Fibroblast of the conjunctiva (primary cell): ENCODE results near the gene ST6GALNAC1.
A peak's percentile ranks its signal among the peaks of the same experiment; 100 is the strongest.

Source experiments
- DNase-seq: peaks from one replicate; pipeline ENCODE4 v3.0.0-alpha.2; 2010; ENCODE audit warnings: low read depth

Gene ST6GALNAC1, protein sequence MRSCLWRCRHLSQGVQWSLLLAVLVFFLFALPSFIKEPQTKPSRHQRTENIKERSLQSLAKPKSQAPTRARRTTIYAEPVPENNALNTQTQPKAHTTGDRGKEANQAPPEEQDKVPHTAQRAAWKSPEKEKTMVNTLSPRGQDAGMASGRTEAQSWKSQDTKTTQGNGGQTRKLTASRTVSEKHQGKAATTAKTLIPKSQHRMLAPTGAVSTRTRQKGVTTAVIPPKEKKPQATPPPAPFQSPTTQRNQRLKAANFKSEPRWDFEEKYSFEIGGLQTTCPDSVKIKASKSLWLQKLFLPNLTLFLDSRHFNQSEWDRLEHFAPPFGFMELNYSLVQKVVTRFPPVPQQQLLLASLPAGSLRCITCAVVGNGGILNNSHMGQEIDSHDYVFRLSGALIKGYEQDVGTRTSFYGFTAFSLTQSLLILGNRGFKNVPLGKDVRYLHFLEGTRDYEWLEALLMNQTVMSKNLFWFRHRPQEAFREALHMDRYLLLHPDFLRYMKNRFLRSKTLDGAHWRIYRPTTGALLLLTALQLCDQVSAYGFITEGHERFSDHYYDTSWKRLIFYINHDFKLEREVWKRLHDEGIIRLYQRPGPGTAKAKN

DNA sequence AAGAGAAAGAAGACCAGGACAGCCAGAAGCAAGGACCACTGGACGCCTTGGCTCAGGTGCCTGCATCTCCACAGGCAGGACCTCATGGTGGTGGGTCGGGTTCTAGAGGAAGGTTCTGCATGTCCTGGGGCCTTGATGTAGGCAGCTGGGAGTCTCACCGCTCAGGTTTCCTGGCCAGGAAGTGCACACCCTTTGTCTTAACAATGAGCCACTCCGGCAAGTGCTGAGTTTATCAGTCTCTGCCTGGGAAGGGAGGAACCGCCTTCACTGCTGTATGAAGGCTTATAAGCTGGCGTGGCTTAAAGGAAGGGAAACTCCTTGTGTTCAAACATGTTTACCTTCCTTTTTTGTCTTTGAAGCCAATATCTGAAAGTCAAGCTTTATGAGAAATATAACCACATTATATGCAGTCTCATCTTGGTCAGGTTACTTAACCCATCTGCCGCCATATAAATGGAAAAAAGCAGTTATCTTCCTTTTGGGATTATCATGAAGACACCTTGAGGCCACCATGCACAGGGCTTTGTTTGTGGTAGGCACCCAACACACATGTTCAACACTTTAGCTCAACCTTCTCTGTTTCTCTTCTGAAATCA is at the start of gene ST6GALNAC1:
Gene ST6GALNAC1, minus strand, starts transcription at position 205 of the 596 bp plus-strand sequence. Its CDS starts 119 bp downstream, at position 86.
- DNase-seq = no peak

- DNase-seq = no peak
These were observed 48.0 kb upstream of the ST6GALNAC1 start for GRCh38 chr17:76691379-76692191.

- no peak for DNase-seq
These were observed 47.2 kb upstream of the ST6GALNAC1 start for GRCh38 chr17:76690596-76691280.

- DNase-seq = no peak
These were observed 46.3 kb upstream of the ST6GALNAC1 start for GRCh38 chr17:76689859-76690258.

DNA sequence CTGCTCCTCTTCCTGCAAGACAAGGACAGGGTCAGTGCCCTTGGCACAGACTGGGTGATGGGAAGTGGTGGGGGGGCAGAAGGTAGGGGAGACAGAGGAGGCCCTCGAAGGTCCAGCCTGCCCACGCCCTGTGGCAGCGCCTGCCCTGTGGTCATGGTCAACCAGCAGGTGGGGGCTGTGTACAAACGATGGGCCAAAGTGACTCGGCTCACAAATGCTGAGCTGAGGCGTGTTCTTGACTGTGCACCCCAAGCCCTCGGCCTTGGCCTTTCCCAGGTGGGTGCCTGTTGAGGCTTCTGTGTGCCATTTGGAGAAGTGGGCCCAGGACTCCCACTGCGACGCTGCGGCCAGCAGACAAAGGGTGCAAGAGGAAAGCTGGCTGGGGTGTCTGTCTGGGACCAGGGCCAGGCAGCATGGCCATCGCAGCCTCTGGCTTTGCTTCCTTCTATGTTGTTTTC is 44.6 kb upstream of the ST6GALNAC1 start:
- no peak for DNase-seq

DNA sequence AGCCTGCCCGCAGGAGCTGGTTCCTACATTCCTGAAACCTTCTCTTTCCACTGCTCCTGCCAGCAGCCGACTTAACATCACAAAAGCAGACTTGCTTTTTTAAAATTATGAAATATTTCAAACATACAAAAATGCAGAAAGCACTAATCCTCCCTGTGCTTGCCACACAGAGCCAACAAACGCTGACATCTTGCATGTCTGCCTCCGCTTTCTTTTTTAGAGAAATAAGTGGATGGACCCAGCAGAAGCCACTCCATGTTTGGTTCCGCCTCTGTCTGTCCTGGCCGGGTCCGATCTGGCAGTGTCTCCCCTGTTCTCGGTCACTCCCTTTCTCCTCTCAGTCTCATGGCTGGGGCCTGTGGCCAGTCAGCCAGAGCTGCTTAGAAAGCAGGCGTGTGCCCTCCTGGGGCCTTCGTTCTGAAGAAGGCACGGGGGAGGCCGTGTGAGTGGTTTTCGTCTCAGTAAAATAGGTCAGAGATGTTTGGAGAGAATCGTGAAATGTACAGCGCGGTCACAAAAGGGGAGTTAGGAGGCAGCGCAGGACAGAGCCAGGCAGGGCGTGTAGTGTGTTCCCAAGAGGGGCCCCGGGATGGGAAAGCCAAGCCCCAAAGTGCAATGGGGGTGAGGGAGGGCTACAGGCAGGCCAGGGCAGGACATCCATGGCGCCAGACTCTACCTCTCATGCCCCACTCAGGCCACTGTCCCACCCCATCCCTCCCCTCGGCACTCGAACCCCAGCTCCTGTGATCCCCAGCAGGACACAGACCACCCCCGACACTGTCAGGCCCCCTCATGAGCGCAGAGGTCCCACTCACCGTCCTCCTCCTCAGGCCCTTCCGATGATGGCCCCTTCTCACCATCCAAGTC is 44.0 kb upstream of the ST6GALNAC1 start:
- no peak for DNase-seq

GRCh38 chr17:76686538-76687297 is 43.2 kb upstream of the ST6GALNAC1 start:
- DNase-seq = no peak

- DNase-seq = no peak
These were observed 42.3 kb upstream of the ST6GALNAC1 start for GRCh38 chr17:76685846-76686245.

GRCh38 chr17:76685366-76685765 is 41.8 kb upstream of the ST6GALNAC1 start:
- no peak for DNase-seq

- DNase-seq = no peak
These were observed 41.2 kb upstream of the ST6GALNAC1 start for GRCh38 chr17:76684756-76685155.

DNA sequence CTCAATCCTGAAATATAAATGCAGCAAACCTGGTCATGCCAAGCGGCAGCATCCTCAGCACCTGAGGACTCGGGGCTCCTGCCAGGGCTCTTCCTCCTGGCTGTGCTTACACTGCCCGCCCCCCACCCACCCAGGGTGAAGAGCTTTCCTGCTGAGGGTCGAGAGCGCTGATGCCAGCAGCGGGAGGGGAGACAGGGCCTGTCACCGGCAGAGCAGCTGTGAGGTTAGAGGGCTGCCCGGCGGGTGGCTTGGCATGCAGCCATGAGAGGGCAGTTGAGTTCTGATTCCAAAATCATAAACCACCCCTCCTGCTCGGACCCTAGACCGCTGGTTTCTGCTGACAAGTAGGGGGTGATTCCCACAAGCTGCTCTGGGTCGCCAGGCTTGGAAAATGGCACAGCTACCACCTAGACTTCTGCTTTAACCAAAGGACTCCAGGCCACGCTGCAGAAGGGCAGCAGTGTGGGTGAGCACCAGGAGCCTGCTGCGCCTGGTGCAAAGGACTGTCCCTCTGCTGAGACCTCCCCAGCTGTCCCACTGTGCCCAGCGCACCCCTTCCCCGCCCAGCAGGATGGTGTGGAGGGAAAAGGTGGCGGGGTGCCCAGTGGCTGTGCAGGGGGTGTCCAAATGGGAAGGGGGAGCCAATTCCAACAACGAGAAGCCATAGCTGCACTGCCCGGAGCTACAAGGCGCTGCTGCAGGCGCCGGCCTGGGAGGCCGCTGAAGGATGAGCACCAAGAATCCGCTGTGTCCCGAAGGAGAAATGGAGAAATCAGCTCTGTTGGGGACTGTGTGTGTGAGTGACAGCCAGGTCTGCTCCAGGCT is 40.6 kb upstream of the ST6GALNAC1 start:
- DNase-seq = no peak

- DNase-seq = no peak
These were observed 39.6 kb upstream of the ST6GALNAC1 start for GRCh38 chr17:76683011-76683755.

DNA sequence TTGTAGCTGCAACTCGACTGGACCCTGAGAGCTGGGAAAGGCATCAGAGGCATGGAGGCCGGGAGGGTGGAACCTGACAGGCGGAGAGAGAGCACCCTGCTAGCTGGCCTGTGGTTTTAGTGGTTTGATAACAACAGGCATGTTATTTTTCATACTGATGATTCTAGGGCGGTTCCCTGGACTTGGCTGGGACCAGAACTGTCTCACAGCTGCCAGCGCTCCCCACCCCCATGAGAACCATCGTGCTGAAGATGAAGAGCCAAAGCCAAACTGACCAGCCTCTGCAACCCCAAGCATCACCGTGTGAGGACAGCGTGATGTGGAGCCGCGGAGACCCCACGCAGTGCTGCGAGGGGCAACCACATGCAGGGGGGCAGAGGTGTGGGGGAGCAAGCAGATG is 38.7 kb upstream of the ST6GALNAC1 start:
- no peak for DNase-seq

- peak; percentile 51 for DNase-seq
These were observed 37.9 kb upstream of the ST6GALNAC1 start for GRCh38 chr17:76681222-76682137.

DNA sequence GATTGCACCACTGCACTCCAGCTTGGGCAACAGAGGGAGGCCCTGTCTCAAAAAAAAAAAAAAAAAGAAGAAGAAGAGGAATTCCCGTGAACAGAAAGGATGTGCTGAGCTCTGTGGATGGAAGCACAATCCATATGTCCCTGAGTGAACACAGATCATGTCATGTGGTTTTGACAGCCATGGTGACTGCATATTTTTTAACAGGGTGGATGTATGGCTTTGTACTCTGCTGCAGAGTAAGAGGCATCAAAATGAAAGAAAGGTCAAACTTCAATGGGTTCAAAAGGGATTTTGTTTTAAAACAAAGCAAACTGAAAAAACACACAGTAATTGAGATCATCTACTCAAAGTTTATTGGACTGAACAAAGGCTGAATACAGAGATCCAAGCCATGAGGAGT is 35.7 kb upstream of the ST6GALNAC1 start:
- no peak for DNase-seq

DNA sequence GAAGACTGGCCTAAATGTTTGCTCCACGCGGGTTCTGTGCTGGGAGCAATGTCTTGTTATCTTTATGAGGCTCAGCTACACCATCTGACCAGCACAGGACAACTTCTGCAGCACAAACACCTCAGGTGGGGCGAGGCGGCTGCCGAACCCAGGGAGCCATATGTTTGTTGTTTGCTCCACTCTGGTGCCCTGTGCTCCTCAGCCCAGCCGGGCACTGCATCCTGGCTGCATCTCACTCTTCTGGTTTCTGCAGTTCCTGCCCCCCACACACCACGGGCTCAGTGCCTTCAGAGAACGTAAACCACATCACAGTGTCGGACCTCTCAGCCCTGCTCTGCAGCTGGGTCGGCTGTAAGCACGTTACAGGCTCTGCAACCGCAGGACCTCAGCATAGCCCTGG is 34.8 kb upstream of the ST6GALNAC1 start:
- DNase-seq = no peak

DNA sequence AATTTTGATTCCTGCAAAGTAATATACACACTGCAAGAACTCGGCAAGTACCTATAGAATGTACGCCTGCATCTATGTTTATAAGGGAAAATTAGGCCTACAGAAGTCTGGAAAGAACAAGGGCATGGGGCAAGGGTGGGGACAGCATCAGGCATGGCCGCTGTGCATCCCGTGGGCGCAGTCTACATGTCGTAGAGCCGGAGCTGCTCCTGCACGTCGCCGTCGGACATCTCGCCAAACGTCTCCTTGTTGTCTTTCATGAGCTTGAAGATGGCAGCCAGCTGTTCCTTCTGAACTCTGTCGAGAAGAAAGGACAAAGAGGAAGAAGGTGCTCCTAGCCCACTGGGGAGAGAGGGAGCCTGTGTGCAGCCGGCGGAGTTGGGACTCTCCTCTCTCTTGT is 33.8 kb upstream of the ST6GALNAC1 start:
- DNase-seq = no peak
